GM12891 (cell line): ENCODE results near the gene FKBP5.
"Not testable (repeated sequence)": the region's sequence is repeated elsewhere in the genome, so short reads cannot be mapped to it uniquely, and the experiment has no call there.

Experiments
- DNase-seq: peaks from one replicate; pipeline ENCODE4 v3.0.0; 2011; ENCODE audit warnings: low spot score; ENCODE audit not compliant: insufficient read length
- FAIRE-seq: peaks from 2 replicates; lab custom pipeline; 2011; peaks lifted over from hg19 to GRCh38; lab: Jason Lieb, UNC
- PAX5 ChIP-seq: IDR thresholded peaks from 2 replicates; pipeline ENCODE4 v1.6.1; 2011; ENCODE audit warnings: low read length, moderate library complexity, mild to moderate bottlenecking; ENCODE audit not compliant: insufficient read depth, severe bottlenecking
- POLR2A ChIP-seq: IDR thresholded peaks from 2 replicates; pipeline ENCODE4 v1.6.1; 2011; ENCODE audit warnings: low read depth, low read length, control low read depth
- POLR2AphosphoS5 ChIP-seq: IDR thresholded peaks from 2 replicates; pipeline ENCODE4 v1.6.1; 2011; ENCODE audit warnings: low read depth, low read length, control low read depth
- POU2F2 ChIP-seq: IDR thresholded peaks from 2 replicates; pipeline ENCODE4 v1.6.1; 2011; ENCODE audit warnings: low read depth, mild to moderate bottlenecking, control low read depth, low read length, moderate library complexity
- SPI1 ChIP-seq: IDR thresholded peaks from 2 replicates; pipeline ENCODE4 v1.6.1; 2011; ENCODE audit warnings: low read depth, low read length, control low read depth
- TAF1 ChIP-seq: IDR thresholded peaks from 2 replicates; pipeline ENCODE4 v1.6.1; 2011; ENCODE audit warnings: low read depth, low read length, control low read depth

Gene FKBP5

GRCh38 chr6:35713006-35713767 lies 24.5 kb upstream of the FKBP5 start:
- no peak for FAIRE-seq
- TF ChIP-seq SPI1 (no peak), TAF1 (no peak), POLR2AphosphoS5 (no peak), PAX5 (no peak), POLR2A (no peak), POU2F2 (no peak)
- DNase-seq: no peak

- FAIRE-seq: peak; percentile 28
- TF ChIP-seq PAX5: no peak
- no peak for TF ChIP-seq SPI1
- TF ChIP-seq POLR2A: no peak
- no peak for TF ChIP-seq TAF1
- TF ChIP-seq POU2F2: no peak
- no peak for TF ChIP-seq POLR2AphosphoS5
- no peak for DNase-seq
These were observed 23.0 kb upstream of the FKBP5 start for GRCh38 chr6:35711731-35712130.

GRCh38 chr6:35710241-35710847 lies 21.6 kb upstream of the FKBP5 start:
- FAIRE-seq (no peak), DNase-seq (no peak)

GRCh38 chr6:35708585-35708984 lies 19.9 kb upstream of the FKBP5 start:
- no peak for FAIRE-seq
- TF ChIP-seq TAF1 (no peak), POU2F2 (no peak)
- no peak for DNase-seq

More at GRCh38 chr6:35710241-35710847, 21.6 kb upstream of the FKBP5 start:
- no peak for TF ChIP-seq POU2F2
- TF ChIP-seq POLR2A: no peak
- no peak for TF ChIP-seq PAX5
- no peak for TF ChIP-seq TAF1
- TF ChIP-seq POLR2AphosphoS5: no peak
- TF ChIP-seq SPI1: no peak

- DNase-seq (no peak), FAIRE-seq (no peak)
- no peak for TF ChIP-seq TAF1
- no peak for TF ChIP-seq POLR2A
- TF ChIP-seq PAX5: no peak
- TF ChIP-seq POU2F2: no peak
- TF ChIP-seq SPI1: no peak
- TF ChIP-seq POLR2AphosphoS5: no peak
These were observed 19.1 kb upstream of the FKBP5 start for GRCh38 chr6:35707714-35708407.

- no peak for DNase-seq
- no peak for FAIRE-seq
- TF ChIP-seq SPI1: no peak
- no peak for TF ChIP-seq POU2F2
- no peak for TF ChIP-seq PAX5
- TF ChIP-seq POLR2AphosphoS5: no peak
- TF ChIP-seq TAF1: no peak
- no peak for TF ChIP-seq POLR2A
These were observed 17.8 kb upstream of the FKBP5 start for GRCh38 chr6:35706468-35706867.

GRCh38 chr6:35703554-35703953 lies 14.8 kb upstream of the FKBP5 start:
- TF ChIP-seq POLR2AphosphoS5 (no peak), PAX5 (no peak), SPI1 (no peak), POU2F2 (no peak), TAF1 (no peak), POLR2A (no peak)
- FAIRE-seq (no peak), DNase-seq (no peak)

GRCh38 chr6:35698858-35699257 lies 10.1 kb upstream of the FKBP5 start:
- no peak for TF ChIP-seq POU2F2
- TF ChIP-seq TAF1: no peak
- no peak for TF ChIP-seq PAX5
- no peak for TF ChIP-seq POLR2AphosphoS5
- DNase-seq (no peak), FAIRE-seq (no peak)

- FAIRE-seq: not testable (repeated sequence)
These were observed 9.7 kb upstream of the FKBP5 start for GRCh38 chr6:35698430-35698829.

GRCh38 chr6:35694462-35694861 lies 5.7 kb upstream of the FKBP5 start:
- FAIRE-seq (no peak), DNase-seq (no peak)
- no peak for TF ChIP-seq POLR2A
- TF ChIP-seq TAF1: no peak
- no peak for TF ChIP-seq POU2F2
- TF ChIP-seq SPI1: no peak
- no peak for TF ChIP-seq PAX5
- TF ChIP-seq POLR2AphosphoS5: no peak

More at GRCh38 chr6:35698430-35698829, 9.7 kb upstream of the FKBP5 start:
- DNase-seq: not testable (repeated sequence)
